OCI-LY7 (cell line): ENCODE results near the gene ISCA1. TPM values are rescaled to one million over a fixed set of nuclear protein-coding genes. Genes with fewer than 3 reads are reported as not detected.

Experiments
- BruUV-seq: library from RNA; stranded (reverse); fragments of 400-500 nt; replicated peaks from 2 replicates; lab custom pipeline; 2021; lab: Mats Ljungman, UMichigan
- CTCF ChIA-PET: fragments of 300-600 bp; sonication (Branson Sonifier 250); formaldehyde crosslinking; loops from one replicate; lab custom pipeline; 2022; ENCODE audit warnings: antibody characterized with exemption; ENCODE audit not compliant: unreplicated experiment; lab: Charles Lee
- POLR2A ChIA-PET: fragments of 300-600 bp; sonication (Branson Sonifier 250); formaldehyde crosslinking; loops from one replicate; lab custom pipeline; 2022; ENCODE audit warnings: antibody characterized with exemption; lab: Charles Lee
- DNase-seq: peaks from one replicate; pipeline ENCODE4 v3.0.0-alpha.2; 2015; ENCODE audit warnings: low spot score
- H2AFZ ChIP-seq: fragments of 200-600 bp; sonication (generic), shearing (Covaris generic); 2 replicates; pipeline ENCODE4 v1.6.1; 2014; ENCODE audit warnings: mild to moderate bottlenecking, antibody characterized with exemption, low read length, moderate library complexity
- H3K27ac ChIP-seq: fragments of 200-600 bp; sonication (generic); 2 replicates; pipeline ENCODE4 v1.5.1; 2014; ENCODE audit warnings: mixed run types, low read depth, mild to moderate bottlenecking, moderate library complexity, low read length, inconsistent platforms; ENCODE audit not compliant: poor library complexity, severe bottlenecking
- H3K36me3 ChIP-seq: fragments of 200-600 bp; sonication (generic); 2 replicates; pipeline ENCODE4 v1.6.1; 2014; ENCODE audit warnings: mild to moderate bottlenecking, antibody characterized with exemption, low read length, moderate library complexity, mixed read lengths; ENCODE audit not compliant: insufficient read depth
- H3K4me1 ChIP-seq: fragments of 200-600 bp; sonication (generic); 2 replicates; pipeline ENCODE4 v1.5.1; 2014; ENCODE audit warnings: mild to moderate bottlenecking, low read length; ENCODE audit not compliant: insufficient read depth, poor library complexity, severe bottlenecking
- H3K4me2 ChIP-seq: fragments of 200-600 bp; sonication (generic); 2 replicates; pipeline ENCODE4 v1.6.1; 2014; ENCODE audit warnings: mild to moderate bottlenecking, low read length
- H3K4me3 ChIP-seq: fragments of 200-600 bp; sonication (generic); 2 replicates; pipeline ENCODE4 v1.5.1; 2014; ENCODE audit warnings: mild to moderate bottlenecking, low read depth, low read length; ENCODE audit not compliant: poor library complexity, severe bottlenecking
- H3K79me2 ChIP-seq: fragments of 200-600 bp; sonication (generic); 2 replicates; pipeline ENCODE4 v1.6.1; 2016; ENCODE audit warnings: low read depth, mild to moderate bottlenecking, low read length, moderate library complexity, mixed read lengths; ENCODE audit not compliant: insufficient read depth
- H3K9me2 ChIP-seq: fragments of 200-600 bp; sonication (generic); 2 replicates; pipeline ENCODE4 v1.6.1; 2016; ENCODE audit warnings: mild to moderate bottlenecking, low read length, mixed read lengths; ENCODE audit not compliant: insufficient read depth
- H3K9me3 ChIP-seq: fragments of 200-600 bp; sonication (generic); 2 replicates; pipeline ENCODE4 v1.6.1; 2014; ENCODE audit warnings: mild to moderate bottlenecking, mixed run types, low read length, mixed read lengths
- H4K20me1 ChIP-seq: fragments of 200-600 bp; sonication (generic); 2 replicates; pipeline ENCODE4 v1.6.1; 2014; ENCODE audit warnings: mild to moderate bottlenecking, antibody characterized with exemption, low read length, moderate library complexity, mixed read lengths; ENCODE audit not compliant: insufficient read depth
- EZH2phosphoT487 ChIP-seq: fragments of 200-600 bp; sonication (generic); IDR thresholded peaks from 2 replicates; pipeline ENCODE4 v1.6.1; 2018; ENCODE audit warnings: low read depth, borderline replicate concordance, mild to moderate bottlenecking, mixed run types, antibody characterized with exemption, low read length, moderate library complexity, mixed read lengths
- intact Hi-C: fragments of 100-400 bp; cut with micrococcal nuclease; formaldehyde crosslinking; loops from one replicate; pipeline ENCODE4 v1.10.0; 2022; ENCODE audit not compliant: unreplicated experiment
- total RNA-seq, 2 experiments: library from RNA; depleted of rRNA in 1 of 2; stranded (reverse); fragments of >200 nt in 1 of 2; shearing (Covaris generic) in 1 of 2; gene quantifications; 2 replicates each; pipeline ENCODE4 v1.2.3, GENCODE V29; 2014 to 2022
- TF ChIP-seq, protein P1 (sequence below): fragments of 200-600 bp; sonication (generic); conservative IDR thresholded peaks from 2 replicates; pipeline ENCODE4 v1.5.1; 2014; ENCODE audit warnings: mild to moderate bottlenecking, antibody characterized with exemption, low read length, moderate library complexity, mixed read lengths

Gene ISCA1
- total RNA-seq, 2 experiments from 2014 or later, result 21.8 to 24.0 TPM

DNA sequence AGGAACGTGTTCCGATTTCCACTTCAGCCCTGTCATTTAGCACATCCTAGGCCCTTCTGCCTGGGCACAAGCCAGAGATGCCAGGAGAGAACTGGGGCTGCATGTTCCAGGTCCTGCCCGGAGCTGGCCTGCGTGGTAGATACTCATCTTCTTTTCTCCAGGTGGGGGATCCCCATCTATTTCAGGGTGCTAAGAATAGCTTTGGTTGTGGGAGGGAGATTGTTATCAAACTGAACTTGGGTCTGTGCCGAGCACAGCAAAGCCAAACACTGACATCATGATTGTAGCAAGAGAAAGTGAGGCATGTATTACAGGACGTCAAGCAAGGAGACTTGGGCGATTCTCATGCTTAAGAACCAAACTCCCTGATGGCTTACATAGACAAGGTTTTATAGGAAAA lies 41.1 kb downstream of the ISCA1 start:
- H2AFZ ChIP-seq, result no peak overlapping the region
- intact Hi-C loops, result no loop called here
- no TSS peak for BruUV-seq
- no peaks in the 10 kb centered on the region for H4K20me1 ChIP-seq
- no peaks in the 10 kb centered on the region for H3K79me2 ChIP-seq
- H3K4me3 ChIP-seq, result no peak overlapping the region
- no peaks in the 10 kb centered on the region for H3K36me3 ChIP-seq
- H3K9me3 ChIP-seq, result no peaks in the 10 kb centered on the region
- H3K4me2 ChIP-seq, result no peak overlapping the region
- no peak for DNase-seq
- CTCF ChIA-PET, result no interaction called here
- H3K4me1 ChIP-seq, result no peaks in the 10 kb centered on the region
- POLR2A ChIA-PET, result no interaction called here
- no peaks in the 10 kb centered on the region for H3K9me2 ChIP-seq
- no peak overlapping the region for H3K27ac ChIP-seq
- no peak for TF ChIP-seq EZH2phosphoT487
- TF ChIP-seq, protein P1, sequence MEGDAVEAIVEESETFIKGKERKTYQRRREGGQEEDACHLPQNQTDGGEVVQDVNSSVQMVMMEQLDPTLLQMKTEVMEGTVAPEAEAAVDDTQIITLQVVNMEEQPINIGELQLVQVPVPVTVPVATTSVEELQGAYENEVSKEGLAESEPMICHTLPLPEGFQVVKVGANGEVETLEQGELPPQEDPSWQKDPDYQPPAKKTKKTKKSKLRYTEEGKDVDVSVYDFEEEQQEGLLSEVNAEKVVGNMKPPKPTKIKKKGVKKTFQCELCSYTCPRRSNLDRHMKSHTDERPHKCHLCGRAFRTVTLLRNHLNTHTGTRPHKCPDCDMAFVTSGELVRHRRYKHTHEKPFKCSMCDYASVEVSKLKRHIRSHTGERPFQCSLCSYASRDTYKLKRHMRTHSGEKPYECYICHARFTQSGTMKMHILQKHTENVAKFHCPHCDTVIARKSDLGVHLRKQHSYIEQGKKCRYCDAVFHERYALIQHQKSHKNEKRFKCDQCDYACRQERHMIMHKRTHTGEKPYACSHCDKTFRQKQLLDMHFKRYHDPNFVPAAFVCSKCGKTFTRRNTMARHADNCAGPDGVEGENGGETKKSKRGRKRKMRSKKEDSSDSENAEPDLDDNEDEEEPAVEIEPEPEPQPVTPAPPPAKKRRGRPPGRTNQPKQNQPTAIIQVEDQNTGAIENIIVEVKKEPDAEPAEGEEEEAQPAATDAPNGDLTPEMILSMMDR, result no peak

DNA sequence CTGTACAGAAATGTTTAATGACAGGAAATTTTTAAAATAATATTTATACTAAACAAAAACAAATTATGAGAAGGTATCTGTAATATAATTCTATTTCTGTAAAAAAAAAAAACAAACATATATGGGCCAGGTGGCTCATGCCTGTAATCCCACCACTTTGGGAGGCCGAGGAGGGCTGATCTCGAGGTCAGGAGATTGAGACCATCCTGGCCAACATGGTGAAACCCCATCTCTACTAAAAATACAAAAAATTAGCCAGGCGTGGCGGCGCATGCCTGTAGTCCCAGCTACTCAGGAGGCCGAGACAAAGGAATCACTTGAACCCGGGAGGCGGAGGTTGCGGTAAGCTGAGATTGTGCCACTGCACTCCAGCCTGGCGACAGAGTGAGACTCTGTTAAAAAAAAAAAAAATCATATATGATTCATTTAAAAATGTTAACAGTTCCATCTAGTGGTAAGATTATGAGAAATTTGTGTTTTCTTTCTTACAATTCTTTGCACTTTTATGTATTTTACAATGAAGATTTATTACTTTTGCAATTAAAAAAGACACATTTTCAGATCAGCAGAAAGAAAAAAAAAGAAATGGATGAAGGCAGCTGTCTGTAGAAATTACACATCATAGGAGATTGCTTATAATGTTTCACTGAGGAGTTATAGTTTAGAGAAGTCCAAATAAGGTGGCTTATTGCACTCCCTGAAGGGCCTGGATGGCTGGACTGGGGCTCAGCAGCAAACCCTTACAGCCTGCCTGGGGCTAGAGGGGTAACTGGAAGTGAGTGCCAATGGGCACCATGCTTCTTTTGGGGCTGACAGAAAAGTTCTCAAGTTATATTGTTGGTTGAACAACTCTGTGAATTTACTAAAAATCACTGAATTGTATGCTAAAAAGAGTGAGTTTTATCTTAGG lies 43.2 kb downstream of the ISCA1 start:
- no TSS peak for BruUV-seq
- CTCF ChIA-PET, result no interaction called here

More for the DNA sequence above, 43.2 kb downstream of the ISCA1 start:
- intact Hi-C loops, result no loop called here
- Histone ChIP-seq H3K4me2 (no peak overlapping the region), H2AFZ (no peak overlapping the region), H3K4me1 (no peaks in the 10 kb centered on the region), H3K27ac (no peak overlapping the region), H3K79me2 (no peaks in the 10 kb centered on the region), H4K20me1 (no peaks in the 10 kb centered on the region), H3K4me3 (no peak overlapping the region), H3K36me3 (no peaks in the 10 kb centered on the region), H3K9me3 (no peaks in the 10 kb centered on the region), H3K9me2 (no peaks in the 10 kb centered on the region)
- TF ChIP-seq, protein P1, result peak; percentile 43; the same call in 1 of the 2 replicates
- TF ChIP-seq EZH2phosphoT487, result no peak
- POLR2A ChIA-PET, result no interaction called here
- no peak for DNase-seq
